Spleen (tissue), 7 donors: Measurements from ENCODE around the gene EAPP.

Experiments
- POLR2A ChIP-seq, 3 donors: fragments of 450-650 bp; IDR thresholded peaks; one replicate each; pipeline ENCODE4 v1.5.1; 2017; ENCODE audit warnings: antibody characterized with exemption in 3 of 3, mild to moderate bottlenecking in 1 of 3
- POLR2AphosphoS5 ChIP-seq, 3 donors: sonication (generic); formaldehyde crosslinking; IDR thresholded peaks; one replicate each; pipeline ENCODE4 v1.5.1; 2017; ENCODE audit warnings: antibody characterized with exemption in 3 of 3
- TF ChIP-seq, protein P1 (sequence below), 11 experiments: fragments of 200-600 bp in 7 of 11; fragments of 450-650 bp in 4 of 11; sonication (generic) in 4 of 11; IDR thresholded peaks in 8 of 11; conservative IDR thresholded peaks in 3 of 11; 1 replicate in 7 of 11; 2 replicates in 4 of 11; pipeline versions ENCODE4 v1.4.0 to v1.8.0; 2016 to 2021; ENCODE audit warnings: antibody characterized with exemption in 11 of 11, inconsistent platforms in 4 of 11, mild to moderate bottlenecking in 1 of 11
- donor health status: DM: no; HTN: no; CAD: no; lungs with moderate emphysema.
- donor health status: DM: no; HTN: no; CAD: no.
- donor health status: DM: no; HTN: no; CAD: no.

DNA sequence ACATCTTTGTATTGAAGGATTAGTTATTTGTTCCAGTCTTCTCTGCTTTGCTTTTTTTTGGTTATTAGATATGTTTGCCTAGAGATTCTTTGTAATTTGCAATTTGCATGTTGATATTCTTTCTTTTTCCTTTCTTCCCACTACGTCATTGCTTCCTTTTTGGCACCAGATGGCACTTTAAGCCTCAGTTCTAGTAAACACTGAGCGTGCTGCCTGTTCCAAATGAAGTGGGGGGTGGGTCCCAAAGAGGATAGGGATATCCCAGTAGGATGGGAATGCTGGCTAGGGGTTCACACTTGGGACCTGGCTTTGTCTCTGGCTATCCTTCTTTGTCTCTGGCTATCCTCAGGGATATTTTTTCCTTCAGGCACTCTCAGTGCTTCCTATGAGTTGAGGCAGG, 17.0 kb downstream of the EAPP start:
- TF ChIP-seq, protein P1, sequence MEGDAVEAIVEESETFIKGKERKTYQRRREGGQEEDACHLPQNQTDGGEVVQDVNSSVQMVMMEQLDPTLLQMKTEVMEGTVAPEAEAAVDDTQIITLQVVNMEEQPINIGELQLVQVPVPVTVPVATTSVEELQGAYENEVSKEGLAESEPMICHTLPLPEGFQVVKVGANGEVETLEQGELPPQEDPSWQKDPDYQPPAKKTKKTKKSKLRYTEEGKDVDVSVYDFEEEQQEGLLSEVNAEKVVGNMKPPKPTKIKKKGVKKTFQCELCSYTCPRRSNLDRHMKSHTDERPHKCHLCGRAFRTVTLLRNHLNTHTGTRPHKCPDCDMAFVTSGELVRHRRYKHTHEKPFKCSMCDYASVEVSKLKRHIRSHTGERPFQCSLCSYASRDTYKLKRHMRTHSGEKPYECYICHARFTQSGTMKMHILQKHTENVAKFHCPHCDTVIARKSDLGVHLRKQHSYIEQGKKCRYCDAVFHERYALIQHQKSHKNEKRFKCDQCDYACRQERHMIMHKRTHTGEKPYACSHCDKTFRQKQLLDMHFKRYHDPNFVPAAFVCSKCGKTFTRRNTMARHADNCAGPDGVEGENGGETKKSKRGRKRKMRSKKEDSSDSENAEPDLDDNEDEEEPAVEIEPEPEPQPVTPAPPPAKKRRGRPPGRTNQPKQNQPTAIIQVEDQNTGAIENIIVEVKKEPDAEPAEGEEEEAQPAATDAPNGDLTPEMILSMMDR (IDR thresholded peaks at IDR 0.05 in 8 of 11, conservative IDR thresholded peaks at IDR 0.05 in 3 of 11) = no peak
- TF ChIP-seq POLR2A (IDR thresholded peaks at IDR 0.05) = no peak
- TF ChIP-seq POLR2AphosphoS5 (IDR thresholded peaks at IDR 0.05) = no peak
